HG03571 (cell line): ENCODE data around the gene FAM174C.
"Not testable (repeated sequence)": the region's sequence is repeated elsewhere in the genome, so short reads cannot be mapped to it uniquely, and the experiment has no call there.

Experiments
- ATAC-seq: cut with Tn5 transposase; IDR thresholded peaks from one replicate; pipeline ENCODE4 v1.9.1; 2021; ENCODE audit not compliant: unreplicated experiment

FAM174C gene

DNA sequence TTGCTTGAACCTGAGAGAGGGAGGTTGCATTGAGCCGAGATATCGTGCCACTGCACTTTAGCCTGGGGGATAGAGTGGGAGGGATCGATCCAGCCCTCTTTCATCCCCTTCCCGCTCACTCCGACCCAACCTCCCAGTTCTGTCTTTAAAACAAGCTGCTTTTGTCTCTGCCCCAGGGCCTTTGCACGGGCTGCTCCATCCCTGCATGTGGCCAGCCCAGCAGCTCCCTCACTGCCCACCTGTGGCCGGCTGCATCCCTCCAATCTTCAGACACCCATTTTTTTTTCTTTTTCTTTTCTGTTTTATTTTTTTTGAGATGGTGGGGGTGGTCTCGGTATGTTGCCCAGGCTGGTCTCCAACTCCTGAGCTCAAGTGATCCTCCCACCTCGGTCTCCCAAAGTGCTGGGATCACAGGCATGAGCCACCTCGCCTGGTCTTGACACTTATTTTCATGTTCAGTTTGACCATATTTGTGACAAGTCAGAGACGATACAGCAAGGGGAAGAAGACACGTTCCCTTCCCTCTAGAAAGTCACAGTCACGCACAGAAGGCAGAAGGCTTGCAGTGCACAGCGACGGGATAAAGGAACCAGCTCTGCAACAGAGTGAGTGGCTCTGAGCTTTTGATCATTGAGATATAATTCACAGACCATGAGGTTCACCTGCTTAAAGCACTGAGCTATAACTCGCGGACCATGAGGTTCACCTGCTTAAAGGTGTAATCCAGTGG, 42.1 kb downstream of the FAM174C start:
- no peak for ATAC-seq

DNA sequence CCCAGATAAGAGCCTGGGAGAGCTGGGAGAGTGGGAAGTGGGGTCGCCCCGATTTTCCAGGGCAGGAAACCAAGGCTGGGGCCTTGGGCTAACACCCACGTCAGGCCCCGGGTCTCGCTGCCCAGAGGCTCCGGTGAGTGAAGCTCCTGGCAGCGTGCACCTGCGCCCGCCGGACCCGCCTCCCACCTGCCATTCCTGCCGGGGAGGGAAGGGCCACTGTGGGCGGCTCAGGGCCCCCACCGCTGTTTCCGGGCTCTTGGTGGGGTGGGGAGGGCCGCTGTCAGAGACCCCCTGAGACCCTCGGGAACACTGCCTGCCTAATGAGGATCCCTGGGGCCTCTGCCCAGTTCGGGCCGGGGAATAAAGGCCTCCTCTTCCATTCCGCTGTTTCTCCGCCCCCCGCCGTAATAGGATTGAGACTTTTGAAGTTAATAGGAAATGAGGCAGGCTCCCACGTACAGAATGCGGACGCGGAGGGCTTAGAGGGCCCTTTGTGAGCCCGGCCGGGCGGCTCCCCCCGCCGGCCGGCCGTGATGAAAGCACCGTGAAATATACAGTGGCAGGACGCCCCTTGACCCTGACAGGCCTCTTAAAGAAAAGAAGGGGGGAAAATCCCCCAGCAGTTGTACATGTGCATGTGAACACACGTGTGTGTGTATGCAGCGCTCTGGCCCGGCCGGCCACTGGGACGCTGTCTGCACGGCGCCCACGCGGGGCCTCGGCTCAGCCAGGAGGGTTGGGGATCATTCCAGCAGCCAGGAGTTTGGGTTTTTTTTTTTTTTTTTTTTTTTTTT, 43.5 kb downstream of the FAM174C start:
- ATAC-seq = no peak

DNA sequence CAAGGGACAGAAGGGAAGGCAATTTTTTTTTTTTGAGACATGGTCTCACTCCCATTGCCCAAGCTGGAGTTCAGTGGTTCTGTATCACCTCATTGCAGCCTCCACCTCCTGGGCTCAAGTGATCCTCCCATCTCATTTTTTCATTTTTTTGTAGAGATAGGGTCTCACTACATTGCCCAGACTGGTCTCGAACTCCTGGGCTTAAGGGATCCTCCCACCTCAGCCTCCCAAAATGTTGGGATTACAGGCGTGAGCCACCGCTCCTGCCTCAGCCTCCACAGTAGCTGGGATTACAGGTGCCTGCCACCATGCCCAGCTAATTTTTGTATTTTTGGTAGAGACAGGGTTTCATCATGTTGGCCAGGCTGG, 44.9 kb downstream of the FAM174C start:
- ATAC-seq = not testable (repeated sequence)

DNA sequence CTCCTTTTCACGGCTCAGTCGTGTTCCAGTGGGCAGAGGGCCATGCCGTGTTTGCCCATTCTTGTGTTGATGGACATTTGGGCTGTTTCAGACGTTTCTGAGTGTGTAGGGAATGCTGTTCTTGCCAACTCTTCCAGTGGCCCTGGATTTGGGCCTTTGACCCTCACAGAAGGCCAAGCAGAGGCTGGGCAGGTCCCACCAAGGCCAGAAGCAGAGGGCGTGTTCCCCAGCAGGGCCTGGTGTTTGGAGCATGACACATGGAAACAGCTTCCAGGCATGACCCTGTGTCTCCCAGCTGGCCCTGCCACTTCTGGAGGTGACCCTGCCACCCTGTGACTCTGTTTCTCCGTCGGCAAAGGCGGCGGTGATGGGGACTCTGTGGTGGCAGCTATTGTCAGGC, 46.2 kb downstream of the FAM174C start:
- ATAC-seq = no peak

DNA sequence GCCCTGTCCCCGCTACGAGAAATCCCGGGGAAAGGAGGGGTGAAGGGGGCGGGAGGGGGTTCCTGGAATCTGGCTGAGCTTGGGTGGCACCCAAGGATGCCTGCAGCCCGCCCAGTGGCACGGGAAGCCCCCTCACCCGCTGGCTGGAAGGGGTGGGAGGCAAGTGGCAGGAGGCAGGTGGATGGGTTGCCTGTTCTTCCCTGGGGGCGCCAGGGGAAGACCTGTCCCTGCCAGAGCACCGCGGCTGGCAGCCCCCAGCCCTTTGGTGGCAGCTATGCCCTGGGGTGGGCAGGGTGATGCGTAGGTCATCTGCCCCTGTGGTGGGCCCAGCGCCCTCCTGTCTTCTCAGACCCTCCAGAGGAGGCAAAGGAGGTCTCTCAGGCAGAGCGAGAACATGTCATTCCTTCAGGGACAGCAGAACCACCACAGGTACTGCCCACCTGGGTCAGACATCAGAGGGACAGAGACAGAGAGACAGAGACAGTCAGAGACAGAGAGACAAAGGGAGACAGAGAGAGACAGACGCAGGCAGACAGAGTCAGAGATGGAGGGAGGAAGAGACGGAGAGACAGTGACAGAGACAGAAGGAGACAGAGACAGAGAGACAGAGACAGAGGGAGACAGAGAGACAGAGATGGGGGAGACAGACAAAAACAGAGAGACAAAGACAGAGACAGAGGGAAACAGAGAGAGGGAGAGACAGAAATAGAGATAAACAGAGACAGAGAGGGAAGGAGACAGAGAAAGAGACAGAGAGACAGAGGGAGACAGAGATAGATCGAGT, 47.1 kb downstream of the FAM174C start:
- ATAC-seq = no peak

DNA sequence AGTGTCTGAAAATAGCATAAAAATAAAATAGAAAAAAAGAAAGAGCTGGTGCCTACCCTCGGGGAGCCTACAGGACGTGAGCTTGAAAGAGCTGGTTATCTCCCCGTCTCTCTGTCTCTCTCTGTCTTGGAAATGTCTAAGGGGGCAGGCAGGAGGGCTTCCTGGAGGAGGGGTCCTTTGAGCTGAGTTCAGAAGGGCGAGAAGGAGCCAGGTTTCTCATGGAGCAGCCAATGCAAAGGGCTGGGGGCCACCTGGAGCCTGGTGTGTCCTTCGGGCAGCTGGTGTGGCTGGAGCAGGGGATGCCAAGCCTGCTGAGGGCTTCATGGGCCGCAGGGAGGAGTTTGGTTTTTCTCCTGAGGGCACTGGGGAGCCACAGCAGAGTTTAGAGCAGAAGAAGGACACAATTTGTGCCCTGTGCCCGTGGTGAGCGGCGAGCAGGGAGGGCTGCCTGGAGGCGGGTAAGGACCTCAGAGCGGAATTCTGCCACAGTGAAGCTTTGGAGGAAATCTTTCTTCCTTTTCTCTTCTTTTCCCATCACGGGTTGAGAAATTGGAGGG, 49.0 kb downstream of the FAM174C start:
- no peak for ATAC-seq

DNA sequence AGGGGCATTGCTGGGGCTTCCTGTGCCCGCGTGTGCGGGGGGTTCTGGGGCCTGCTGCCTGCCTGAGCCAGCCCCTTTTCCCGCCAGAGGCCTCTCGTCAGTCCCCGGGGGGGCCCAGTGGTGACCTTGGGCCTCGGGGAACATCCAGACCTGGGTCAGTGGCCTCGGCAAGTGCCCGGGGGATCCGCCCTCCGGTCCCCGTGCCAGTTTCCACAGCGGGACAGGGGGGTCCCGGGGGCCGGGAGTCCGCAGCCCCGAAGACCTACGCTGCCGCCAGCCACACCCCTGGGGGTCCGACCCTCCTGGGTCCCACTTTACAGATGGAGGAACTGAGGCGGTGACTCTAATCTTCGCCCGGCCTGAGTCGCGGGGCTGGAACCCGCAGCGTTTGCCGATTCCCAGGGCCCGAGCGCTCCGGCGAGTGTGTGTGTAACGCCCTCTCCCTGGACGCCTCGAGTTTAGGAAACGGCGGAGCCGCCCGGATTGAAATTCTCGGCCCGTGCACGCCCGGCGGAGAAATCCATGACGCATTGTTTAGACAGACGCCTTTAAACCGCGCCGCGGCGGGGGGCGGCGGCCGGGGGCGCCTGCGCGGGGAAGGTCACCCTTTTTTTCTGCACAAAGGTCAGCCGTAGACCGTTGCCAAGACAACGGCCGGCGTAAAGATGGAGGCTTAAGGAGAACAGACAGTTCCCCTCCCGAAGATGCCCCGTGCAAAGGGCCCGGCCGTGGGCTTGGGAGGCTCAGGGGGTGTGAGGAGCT, 49.7 kb downstream of the FAM174C start:
- no peak for ATAC-seq

DNA sequence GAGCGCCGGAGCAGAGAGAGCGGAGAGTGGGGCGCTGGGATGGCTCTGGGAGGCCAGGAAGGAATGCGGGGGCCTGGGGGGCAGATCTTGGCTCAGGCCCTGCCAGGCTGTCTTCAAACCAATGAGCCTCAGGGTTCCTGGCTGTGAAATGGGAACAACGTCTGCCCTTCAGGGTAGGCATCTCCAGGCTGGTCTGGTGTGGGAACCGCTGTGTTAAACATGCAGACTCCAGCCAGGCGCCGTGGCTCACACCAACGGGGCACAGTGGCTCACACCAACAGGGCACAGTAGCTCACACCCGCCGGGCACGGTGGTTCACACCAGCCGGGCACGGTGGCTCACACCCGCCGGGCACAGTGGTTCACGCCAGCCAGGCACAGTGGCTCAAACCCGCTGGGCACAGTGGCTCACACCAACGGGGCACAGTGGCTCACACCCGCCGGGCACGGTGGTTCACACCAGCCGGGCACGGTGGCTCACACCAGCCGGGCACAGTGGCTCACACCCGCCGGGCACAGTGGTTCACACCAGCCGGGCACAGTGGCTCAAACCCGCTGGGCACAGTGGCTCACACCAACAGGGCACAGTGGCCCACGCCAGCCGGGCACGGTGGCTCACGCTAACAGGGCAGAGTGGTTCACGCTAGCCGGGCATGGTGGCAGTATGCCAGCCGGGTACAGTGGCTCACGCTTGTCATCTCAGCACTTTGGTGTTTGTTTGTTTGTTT, 50.4 kb downstream of the FAM174C start:
- no peak for ATAC-seq

DNA sequence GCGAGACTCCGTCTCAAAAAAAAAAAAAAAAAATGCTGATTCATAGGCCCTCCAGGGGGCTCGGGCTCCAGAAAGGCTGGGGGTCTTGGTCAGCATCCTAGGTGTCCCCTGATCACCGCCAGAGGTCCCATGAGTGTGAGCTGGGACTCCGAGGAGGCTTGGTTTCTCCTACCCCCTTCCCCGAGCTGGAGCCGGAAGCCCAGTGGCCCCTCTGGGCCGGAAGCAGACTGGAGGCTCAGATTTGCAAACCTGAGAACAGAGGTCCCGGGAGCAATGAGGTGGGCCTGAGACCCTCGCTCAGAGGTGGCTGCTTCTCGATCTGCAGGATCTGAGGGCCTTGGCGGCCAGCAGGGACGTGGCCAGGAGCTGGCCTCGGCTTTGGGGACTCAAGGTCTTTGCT, 51.8 kb downstream of the FAM174C start:
- no peak for ATAC-seq
